Brain microvascular endothelial cell (primary cell): Measurements from ENCODE around the gene NCS1.

Source experiments
- DNase-seq: peaks from one replicate; pipeline ENCODE4 v3.0.0-alpha.2; 2020
- H3K27ac ChIP-seq: fragments of 250-450 bp; sonication (Bioruptor Pico); 2 replicates; pipeline ENCODE4 v1.5.1; 2020; ENCODE audit warnings: mild to moderate bottlenecking, moderate library complexity
- H3K27me3 ChIP-seq: fragments of 250-450 bp; sonication (Bioruptor Pico); replicated peaks from 2 replicates; pipeline ENCODE4 v1.5.1; 2020; ENCODE audit warnings: mild to moderate bottlenecking
- H3K36me3 ChIP-seq: fragments of 250-450 bp; sonication (Bioruptor Pico); replicated peaks from 2 replicates; pipeline ENCODE4 v1.5.1; 2020; ENCODE audit warnings: mild to moderate bottlenecking
- H3K4me3 ChIP-seq: 2 replicates; pipeline ENCODE4 v1.5.1; 2011; ENCODE audit warnings: low read depth, mild to moderate bottlenecking, control low read depth, low read length, moderate library complexity
- in situ Hi-C: cut with HindIII; loops from 2 replicates; pipeline ENCODE4 v1.10.0; 2017; ENCODE audit warnings: low sequenced_read_pairs, low pct_ligation_motif_present
- TF ChIP-seq, protein P1 (sequence below): IDR thresholded peaks from 2 replicates; pipeline ENCODE4 v1.5.1; 2011; ENCODE audit warnings: low read depth, mild to moderate bottlenecking, moderate library complexity, low read length, control low read depth, inconsistent platforms; ENCODE audit errors: missing control alignments

The NCS1 gene

DNA sequence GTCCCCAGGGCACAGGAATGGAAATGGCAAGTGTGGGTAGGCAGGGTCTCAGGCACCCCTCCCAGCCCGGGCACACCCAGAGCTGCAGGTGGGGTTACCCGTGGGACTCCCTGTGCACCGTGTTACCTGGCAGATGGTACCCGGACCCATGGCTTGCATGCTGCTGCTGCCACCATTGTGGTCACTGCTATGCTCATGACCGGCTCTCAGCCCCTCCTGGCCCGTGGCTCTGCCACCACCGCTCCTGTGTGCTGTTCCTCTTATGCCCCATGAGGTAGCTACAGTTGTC, 71.6 kb downstream of the NCS1 start:
- no peak for DNase-seq
- in situ Hi-C loops = no loop called here
- H3K27ac ChIP-seq = no peak overlapping the region
- TF ChIP-seq, protein P1, sequence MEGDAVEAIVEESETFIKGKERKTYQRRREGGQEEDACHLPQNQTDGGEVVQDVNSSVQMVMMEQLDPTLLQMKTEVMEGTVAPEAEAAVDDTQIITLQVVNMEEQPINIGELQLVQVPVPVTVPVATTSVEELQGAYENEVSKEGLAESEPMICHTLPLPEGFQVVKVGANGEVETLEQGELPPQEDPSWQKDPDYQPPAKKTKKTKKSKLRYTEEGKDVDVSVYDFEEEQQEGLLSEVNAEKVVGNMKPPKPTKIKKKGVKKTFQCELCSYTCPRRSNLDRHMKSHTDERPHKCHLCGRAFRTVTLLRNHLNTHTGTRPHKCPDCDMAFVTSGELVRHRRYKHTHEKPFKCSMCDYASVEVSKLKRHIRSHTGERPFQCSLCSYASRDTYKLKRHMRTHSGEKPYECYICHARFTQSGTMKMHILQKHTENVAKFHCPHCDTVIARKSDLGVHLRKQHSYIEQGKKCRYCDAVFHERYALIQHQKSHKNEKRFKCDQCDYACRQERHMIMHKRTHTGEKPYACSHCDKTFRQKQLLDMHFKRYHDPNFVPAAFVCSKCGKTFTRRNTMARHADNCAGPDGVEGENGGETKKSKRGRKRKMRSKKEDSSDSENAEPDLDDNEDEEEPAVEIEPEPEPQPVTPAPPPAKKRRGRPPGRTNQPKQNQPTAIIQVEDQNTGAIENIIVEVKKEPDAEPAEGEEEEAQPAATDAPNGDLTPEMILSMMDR = no peak
- no peak overlapping the region for H3K4me3 ChIP-seq
- no peaks in the 10 kb centered on the region for H3K27me3 ChIP-seq
- no peaks in the 10 kb centered on the region for H3K36me3 ChIP-seq

DNA sequence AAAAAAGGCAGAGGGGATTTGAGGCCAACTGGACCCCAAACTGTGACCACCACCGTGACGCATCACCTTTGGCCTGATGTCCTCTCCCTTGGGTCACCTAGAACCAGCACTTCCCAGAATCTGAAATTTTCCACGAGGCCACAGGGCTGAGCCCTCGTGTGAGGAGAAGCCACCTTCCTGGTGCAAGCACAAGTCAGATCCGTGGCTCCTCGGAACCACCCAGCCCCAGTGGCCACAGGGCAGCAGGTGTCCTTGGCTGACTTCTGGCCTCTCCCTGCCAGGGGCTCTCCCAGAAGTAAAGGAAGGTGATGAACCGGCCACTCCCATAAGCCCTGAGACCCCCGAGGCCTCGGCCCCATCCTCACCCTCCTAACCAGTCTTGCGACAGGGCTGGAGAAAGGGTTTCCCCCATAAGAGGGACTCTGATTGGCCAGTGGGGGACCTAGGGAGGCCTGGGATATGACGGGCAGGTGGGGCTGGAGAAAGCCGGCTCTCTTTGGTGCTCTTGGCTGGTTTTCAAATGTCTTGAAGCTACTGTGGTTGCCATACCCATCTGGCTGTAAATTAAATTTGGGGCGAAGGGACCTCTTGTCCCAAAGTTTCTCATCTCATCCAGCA, 72.5 kb downstream of the NCS1 start:
- in situ Hi-C loops = no loop called here
- Histone ChIP-seq H3K4me3 (no peak overlapping the region), H3K27ac (no peak overlapping the region), H3K27me3 (no peaks in the 10 kb centered on the region), H3K36me3 (no peaks in the 10 kb centered on the region)
- TF ChIP-seq, protein P1 = no peak
- DNase-seq = no peak

DNA sequence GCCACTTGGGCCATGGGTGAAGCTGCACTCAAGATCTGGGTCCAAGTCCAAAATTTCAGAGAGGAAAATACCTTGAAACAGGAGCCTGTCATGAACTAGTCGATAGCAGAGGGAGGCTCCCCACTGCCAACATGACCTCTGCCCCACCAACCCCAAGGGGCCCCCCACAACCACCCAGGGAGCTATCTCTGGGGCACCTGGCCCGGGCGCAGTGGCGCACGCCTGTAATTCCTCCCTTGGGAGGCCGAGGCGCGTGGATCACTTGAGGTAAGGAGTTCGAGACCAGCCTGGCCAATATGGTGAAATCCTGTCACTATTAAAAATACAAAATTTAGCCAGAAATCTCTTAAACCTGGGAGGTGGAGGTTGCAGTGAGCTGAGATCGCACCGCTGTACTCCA, 73.3 kb downstream of the NCS1 start:
- no peaks in the 10 kb centered on the region for H3K36me3 ChIP-seq
- no peak overlapping the region for H3K27ac ChIP-seq
- H3K27me3 ChIP-seq = no peaks in the 10 kb centered on the region
- TF ChIP-seq, protein P1 = no peak
- in situ Hi-C loops = no loop called here
- no peak overlapping the region for H3K4me3 ChIP-seq
- DNase-seq = no peak

DNA sequence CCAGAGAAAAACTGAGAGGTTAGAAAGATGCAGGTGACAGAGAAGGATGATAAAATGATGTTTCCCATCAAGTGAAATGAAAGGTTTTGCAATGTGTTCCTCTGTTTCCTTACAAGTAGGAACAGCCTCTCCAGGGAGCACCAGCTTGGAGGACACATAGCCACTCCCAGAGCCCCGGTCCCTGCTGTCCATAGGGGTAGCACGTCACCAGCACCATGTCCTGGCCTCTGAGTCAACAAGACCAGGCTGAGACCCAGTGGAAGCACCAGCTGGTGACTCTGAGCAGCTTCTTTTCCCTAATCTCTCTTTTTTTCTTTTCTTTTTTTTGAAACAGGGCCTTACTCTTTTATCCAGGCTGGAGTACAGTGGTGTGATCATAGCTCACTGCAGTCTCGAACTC, 73.9 kb downstream of the NCS1 start:
- Histone ChIP-seq H3K36me3 (no peaks in the 10 kb centered on the region), H3K27ac (no peak overlapping the region), H3K27me3 (no peaks in the 10 kb centered on the region), H3K4me3 (no peak overlapping the region)
- TF ChIP-seq, protein P1 = no peak
- in situ Hi-C loops = no loop called here
- DNase-seq = no peak

DNA sequence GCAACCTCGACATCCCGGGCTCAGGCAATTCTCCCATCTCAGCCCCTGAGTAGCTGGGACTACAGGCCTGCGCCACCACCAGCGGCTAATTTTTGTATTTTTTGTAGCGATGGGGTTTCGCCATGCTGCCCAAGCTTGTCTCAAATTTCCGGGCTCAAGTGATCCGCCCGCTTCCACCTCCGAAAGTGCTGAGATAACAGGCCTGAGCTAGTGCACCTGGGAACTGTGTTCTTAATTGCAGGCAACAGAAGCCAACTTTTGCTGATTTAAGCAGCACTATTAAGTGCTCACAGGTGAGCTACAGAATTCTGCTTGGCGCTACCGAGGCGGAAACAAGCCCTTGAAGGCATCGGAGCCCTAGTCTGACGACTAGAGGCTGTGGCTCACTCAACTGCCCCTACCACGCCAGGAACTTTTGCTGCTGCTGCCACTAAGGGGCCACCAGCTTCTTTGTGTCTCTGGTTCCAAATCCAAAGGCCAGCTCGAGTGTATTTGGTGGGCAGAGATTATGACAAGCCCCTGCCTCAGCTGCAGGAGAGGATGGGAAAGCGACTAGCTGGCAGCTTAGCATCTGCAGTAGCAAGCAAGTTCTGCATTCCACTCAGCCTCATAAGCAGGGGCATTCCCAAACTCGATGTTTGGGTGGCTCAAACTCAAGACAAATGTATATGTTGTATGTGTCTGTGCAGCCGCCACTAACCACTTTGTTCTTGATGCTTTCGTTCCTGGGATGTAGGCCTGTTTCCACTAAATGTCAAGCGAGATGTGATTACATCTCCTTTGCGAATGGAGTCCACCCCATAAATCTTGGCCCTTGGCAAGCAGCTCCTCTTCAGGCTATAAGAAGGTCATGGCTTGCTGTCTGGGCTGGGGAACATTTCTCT, 82.8 kb downstream of the NCS1 start:
- H3K4me3 ChIP-seq = no peak overlapping the region
- H3K27me3 ChIP-seq = no peaks in the 10 kb centered on the region
- no peak for DNase-seq
- in situ Hi-C loops = no loop called here
- TF ChIP-seq, protein P1 = no peak
- H3K27ac ChIP-seq = no peak overlapping the region
- H3K36me3 ChIP-seq = no peaks in the 10 kb centered on the region
